CD14-positive monocyte (primary cell): ENCODE measurements around the gene DSTN. TPM values are rescaled to one million over a fixed set of nuclear protein-coding genes. Genes with fewer than 3 reads are reported as not detected.

Experiments used
- DNase-seq, 3 donors: peaks; one replicate each; pipeline ENCODE4 v3.0.0-alpha.2; 2011 to 2022
- H2AFZ ChIP-seq: 2 replicates; pipeline ENCODE4 v1.6.0; 2012; ENCODE audit warnings: mild to moderate bottlenecking, low read depth, low read length, inconsistent platforms; ENCODE audit not compliant: insufficient read depth, poor library complexity, severe bottlenecking
- H3K27ac ChIP-seq, 2 donors: 1 replicate in 1 of 2; 2 replicates in 1 of 2; pipeline ENCODE4 v1.5.1; 2012 to 2013; ENCODE audit warnings: low read length in 2 of 2, control low read depth in 1 of 2, inconsistent platforms in 1 of 2, low read depth in 1 of 2, mild to moderate bottlenecking in 1 of 2
- H3K27me3 ChIP-seq, 2 donors: one replicate each; pipeline versions ENCODE4 v1.6.0 to v1.6.1; 2011 to 2013; ENCODE audit warnings: low read length in 2 of 2; ENCODE audit not compliant: control insufficient read depth in 2 of 2, insufficient read depth in 2 of 2
- H3K36me3 ChIP-seq, 2 donors: replicated peaks in 1 of 2; 1 replicate in 1 of 2; 2 replicates in 1 of 2; pipeline versions ENCODE4 v1.5.1 to v1.6.1; 2012 to 2013; ENCODE audit warnings: low read length in 2 of 2, control low read depth in 1 of 2, inconsistent platforms in 1 of 2, mild to moderate bottlenecking in 1 of 2; ENCODE audit not compliant: insufficient read depth in 2 of 2, control insufficient read depth in 1 of 2
- H3K4me1 ChIP-seq, 2 donors: 1 replicate in 1 of 2; 2 replicates in 1 of 2; pipeline versions ENCODE4 v1.5.1 to v1.6.1; 2012 to 2013; ENCODE audit warnings: low read length in 2 of 2, control low read depth in 1 of 2, inconsistent platforms in 1 of 2, mild to moderate bottlenecking in 1 of 2, moderate library complexity in 1 of 2; ENCODE audit not compliant: insufficient read depth in 2 of 2, control insufficient read depth in 1 of 2
- H3K4me2 ChIP-seq: replicated peaks from 2 replicates; pipeline ENCODE3; 2012; ENCODE audit warnings: low read length, moderate library complexity, mild to moderate bottlenecking; ENCODE audit not compliant: poor library complexity, severe bottlenecking; ENCODE audit errors: extremely low read depth
- H3K4me3 ChIP-seq, 3 experiments: fragments of 200-600 bp in 1 of 3; sonication (generic) in 1 of 3; replicated peaks in 1 of 3; 1 replicate in 2 of 3; 2 replicates in 1 of 3; pipeline ENCODE4 v1.5.1; 2011 to 2013; ENCODE audit warnings: low read length in 3 of 3, mild to moderate bottlenecking in 3 of 3, control low read depth in 2 of 3, low read depth in 2 of 3, inconsistent platforms in 1 of 3, moderate library complexity in 1 of 3
- H3K79me2 ChIP-seq: 2 replicates; pipeline ENCODE4 v1.6.0; 2012; ENCODE audit warnings: mild to moderate bottlenecking, control low read depth, inconsistent platforms, low read length, moderate library complexity; ENCODE audit not compliant: insufficient read depth
- H3K9ac ChIP-seq: 2 replicates; pipeline ENCODE4 v1.6.0; 2017; ENCODE audit warnings: low read length, mild to moderate bottlenecking; ENCODE audit not compliant: insufficient read depth, poor library complexity, severe bottlenecking
- H3K9me3 ChIP-seq, 2 donors: replicated peaks in 1 of 2; 1 replicate in 1 of 2; 2 replicates in 1 of 2; pipeline versions ENCODE4 v1.5.1 to v1.6.1; 2012 to 2013; ENCODE audit warnings: low read length in 2 of 2, control low read depth in 1 of 2; ENCODE audit not compliant: control insufficient read depth in 1 of 2, insufficient read depth in 1 of 2
- H4K20me1 ChIP-seq: 2 replicates; pipeline ENCODE4 v1.6.0; 2012; ENCODE audit warnings: mild to moderate bottlenecking, low read length, control low read depth, moderate library complexity; ENCODE audit not compliant: insufficient read depth
- H3K27ac Mint-ChIP-seq, 7 donors: one replicate each; pipeline ENCODE4 v1.8.0; 2020; ENCODE audit warnings: mild to moderate bottlenecking in 7 of 7, mixed read lengths in 7 of 7, moderate library complexity in 6 of 7, inconsistent platforms in 2 of 7
- H3K27me3 Mint-ChIP-seq, 3 donors: one replicate each; pipeline ENCODE4 v1.8.0; 2021 to 2022; ENCODE audit warnings: low read depth in 3 of 3, mild to moderate bottlenecking in 3 of 3, mixed read lengths in 3 of 3, moderate library complexity in 3 of 3, inconsistent platforms in 1 of 3
- H3K36me3 Mint-ChIP-seq, 2 donors: one replicate each; pipeline ENCODE4 v1.8.0; 2020; ENCODE audit warnings: mixed read lengths in 2 of 2, inconsistent platforms in 1 of 2, mild to moderate bottlenecking in 1 of 2
- H3K4me1 Mint-ChIP-seq: one replicate; pipeline ENCODE4 v1.8.0; 2020; ENCODE audit warnings: mild to moderate bottlenecking, mixed read lengths
- H3K4me3 Mint-ChIP-seq, 2 donors: one replicate each; pipeline ENCODE4 v1.8.0; 2020; ENCODE audit warnings: mild to moderate bottlenecking in 2 of 2, mixed read lengths in 2 of 2, moderate library complexity in 1 of 2
- H3K9me3 Mint-ChIP-seq, 7 donors: one replicate each; pipeline ENCODE4 v1.8.0; 2020 to 2022; ENCODE audit warnings: mixed read lengths in 7 of 7, mild to moderate bottlenecking in 6 of 7, moderate library complexity in 6 of 7, inconsistent platforms in 2 of 7
- CTCF ChIP-seq: fragments of 200-600 bp; IDR thresholded peaks from one replicate; pipeline ENCODE4 v1.8.0; 2022; ENCODE audit warnings: antibody characterized with exemption, mild to moderate bottlenecking
- WGBS: methylation state at CpG from one replicate; pipeline ENCODE4 v1.1.5; 2013; ENCODE audit warnings: missing lambda C conversion rate; ENCODE audit not compliant: insufficient coverage; 5-methylcytosine and 5-hydroxymethylcytosine counted together
- intact Hi-C, 2 donors: fragments of 100-400 bp; cut with micrococcal nuclease; formaldehyde crosslinking; loops; one replicate each; pipeline versions ENCODE4 v1.15.0 to v1.15.1; 2023
- polyA plus RNA-seq, 3 donors: library from polyadenylated mRNA; depleted of rRNA in 1 of 3; unstranded in 2 of 3; stranded (reverse) in 1 of 3; fragments of 300-500 nt in 2 of 3; fragments of >200 nt in 1 of 3; fragmentation: Illumina TruSeq in 2 of 3; gene quantifications; 1 replicate in 2 of 3; 2 replicates in 1 of 3; pipeline ENCODE4 v1.2.3, GENCODE V29; 2012 to 2021

DSTN gene
- polyA plus RNA-seq, 3 donors, result 15.6 to 63.8 (median 58.4) TPM

- H3K27me3 Mint-ChIP-seq, result peaks cover 0 to 5% (median 0%) of the 10 kb centered on the region in 3 donors
These were observed 73.8 kb downstream of the DSTN start for GRCh38 chr20:17643531-17644188.

GRCh38 chr20:17644451-17644850 lies 74.6 kb downstream of the DSTN start:
- Histone ChIP-seq H3K4me2 (no peak overlapping the region), H3K36me3 (peaks cover 40 to 80% of the 10 kb centered on the region in 2 donors), H3K79me2 (peaks cover 48% of the 10 kb centered on the region), H4K20me1 (peaks cover 85% of the 10 kb centered on the region), H2AFZ (no peak overlapping the region), H3K27ac (peak overlapping the region in 1 of 2 donors; percentile 41), H3K9me3 (no peaks in the 10 kb centered on the region), H3K4me1 (peaks cover 10 to 16% of the 10 kb centered on the region in 2 donors), H3K4me3 (no peak overlapping the region), H3K27me3 (no peaks in the 10 kb centered on the region), H3K9ac (no peak overlapping the region)
- peak overlapping the region in 1 of 7 donors; percentile 33 for H3K27ac Mint-ChIP-seq
- H3K27me3 Mint-ChIP-seq, result peaks cover 0 to 5% (median 0%) of the 10 kb centered on the region in 3 donors
- TF ChIP-seq CTCF, result no peak
- intact Hi-C loops, result no loop called here
- H3K36me3 Mint-ChIP-seq, result peaks cover 32 to 63% of the 10 kb centered on the region in 2 donors
- no peak overlapping the region for H3K4me3 Mint-ChIP-seq
- H3K9me3 Mint-ChIP-seq, result peaks cover 0 to 1% (median 0%) of the 10 kb centered on the region in 7 donors
- peaks cover 27% of the 10 kb centered on the region for H3K4me1 Mint-ChIP-seq
- 83% methylated on average over 7 of the region's 13 CpGs for WGBS
- no peak for DNase-seq

More at GRCh38 chr20:17643531-17644188, 73.8 kb downstream of the DSTN start:
- Mint-ChIP-seq H3K27ac (peak overlapping the region in 1 of 7 donors; percentile 52), H3K36me3 (peaks cover 40 to 71% of the 10 kb centered on the region in 2 donors), H3K9me3 (peaks cover 0 to 1% (median 0%) of the 10 kb centered on the region in 7 donors), H3K4me3 (no peak overlapping the region), H3K4me1 (peaks cover 19% of the 10 kb centered on the region)
- no peak overlapping the region for H3K9ac ChIP-seq
- H3K79me2 ChIP-seq, result peaks cover 48% of the 10 kb centered on the region
- no peak overlapping the region for H3K4me3 ChIP-seq
- H3K27me3 ChIP-seq, result no peaks in the 10 kb centered on the region
- H4K20me1 ChIP-seq, result peaks cover 77% of the 10 kb centered on the region
- H3K4me2 ChIP-seq, result no peak overlapping the region
- no peak for DNase-seq
- WGBS, result 94% methylated on average over 7 of the region's 10 CpGs
- no peaks in the 10 kb centered on the region for H3K9me3 ChIP-seq
- intact Hi-C loops, result no loop called here
- H2AFZ ChIP-seq, result no peak overlapping the region
- TF ChIP-seq CTCF, result no peak
- H3K36me3 ChIP-seq, result peaks cover 48 to 88% of the 10 kb centered on the region in 2 donors
- H3K27ac ChIP-seq, result no peak overlapping the region
- peaks cover 2 to 9% of the 10 kb centered on the region in 2 donors for H3K4me1 ChIP-seq
